Mucosa of descending colon (tissue), 3 donors: Measurements from ENCODE around the gene LPGAT1. TPM values are rescaled to one million over a fixed set of nuclear protein-coding genes. Genes with fewer than 3 reads are reported as not detected.

ENCODE experiments used
- ATAC-seq: fragments of 200-7000 bp; cut with Tn5 transposase; one replicate; pipeline ENCODE4 v1.9.1; 2020; ENCODE audit warnings: mild to moderate bottlenecking, moderate library complexity
- DNase-seq, 3 donors: peaks; one replicate each; pipeline ENCODE4 v3.0.0-alpha.2; 2020
- H3K36me3 ChIP-seq: fragments of 200-600 bp; one replicate; pipeline ENCODE4 v1.8.0; 2021; ENCODE audit warnings: low read depth, mild to moderate bottlenecking
- H3K4me1 ChIP-seq: fragments of 200-600 bp; one replicate; pipeline ENCODE4 v1.8.0; 2021; ENCODE audit warnings: low read depth, mild to moderate bottlenecking
- H3K4me3 ChIP-seq: fragments of 200-600 bp; one replicate; pipeline ENCODE4 v1.8.0; 2021; ENCODE audit warnings: mild to moderate bottlenecking
- H3K9me3 ChIP-seq: fragments of 200-600 bp; one replicate; pipeline ENCODE4 v1.8.0; 2021; ENCODE audit warnings: mild to moderate bottlenecking
- CTCF ChIP-seq: fragments of 200-600 bp; IDR thresholded peaks from one replicate; pipeline ENCODE4 v1.8.0; 2022; ENCODE audit warnings: antibody characterized with exemption, mild to moderate bottlenecking
- intact Hi-C, 2 donors: fragments of 100-400 bp; cut with DNase I in 1 of 2; cut with micrococcal nuclease in 1 of 2; formaldehyde crosslinking; loops; one replicate each; pipeline versions ENCODE4 v1.11.0 to v1.11.1; 2022; cut with DNase I, micrococcal nuclease
- total RNA-seq, 3 donors: library from RNA; stranded (reverse); fragmentation: NEBNext Ultra II Directional in 2 of 3; extraction: Animal tissue kit (Norgen Biotek cat#: 25700) in 2 of 3; gene quantifications; one replicate each; pipeline versions ENCODE4 v1.2.1 to v1.2.4, GENCODE V29; 2021 to 2023
- donor health status: DM: no; HTN: no; CAD: no; lungs with moderate emphysema.
- donor health status: DM: no; HTN: no; CAD: no.
- donor health status: DM: no; HTN: yes; CAD: no.

Gene LPGAT1
- total RNA-seq, 3 donors from 2014 or later = 27.5 to 42.1 (median 34.2) TPM

DNA sequence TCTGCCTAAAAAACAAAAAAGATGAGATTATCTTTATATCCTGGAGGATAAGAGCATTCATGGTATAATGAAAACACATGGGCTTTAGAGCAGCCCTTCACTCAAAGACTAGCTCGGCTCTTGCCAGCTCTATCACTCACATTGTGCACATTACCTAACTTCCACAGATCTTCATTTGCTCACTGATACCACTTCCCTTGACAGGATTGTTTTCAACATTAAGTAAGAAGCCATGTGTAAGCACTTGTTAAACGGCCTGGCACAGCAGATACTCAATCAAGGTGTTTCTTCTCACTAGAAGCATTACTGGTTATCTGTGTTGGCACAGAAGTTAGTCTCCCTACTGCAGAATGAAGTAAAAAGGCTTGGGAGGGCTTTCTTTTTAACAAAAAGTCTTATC is 18.7 kb downstream of the LPGAT1 start:
- Histone ChIP-seq H3K4me3 (no peak overlapping the region), H3K9me3 (no peaks in the 10 kb centered on the region), H3K36me3 (no peaks in the 10 kb centered on the region), H3K4me1 (no peaks in the 10 kb centered on the region)
- ATAC-seq (no peak), DNase-seq (no peak)
- intact Hi-C loops = no loop called here
- no peak for TF ChIP-seq CTCF

DNA sequence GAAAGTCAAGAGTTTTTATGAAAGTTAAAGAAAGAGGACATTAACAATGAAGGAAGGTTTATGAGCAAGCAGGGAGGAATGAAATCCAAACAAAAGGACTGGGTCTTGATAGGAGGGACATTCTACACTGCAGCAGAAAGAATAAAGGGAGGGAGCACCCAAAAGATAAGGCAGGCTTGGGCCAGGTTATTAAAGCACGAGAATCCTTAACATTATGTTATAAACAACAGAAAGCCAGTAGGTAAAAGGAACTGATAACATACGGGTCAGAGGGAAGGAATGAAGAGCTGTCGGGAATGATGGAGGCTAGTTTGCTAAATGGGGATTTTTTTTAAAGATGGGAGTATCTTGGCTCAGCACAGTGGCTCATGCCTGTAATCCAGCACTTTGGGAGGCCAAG is 19.4 kb downstream of the LPGAT1 start:
- H3K36me3 ChIP-seq = no peaks in the 10 kb centered on the region
- intact Hi-C loops = no loop called here
- H3K9me3 ChIP-seq = no peaks in the 10 kb centered on the region
- no peak for TF ChIP-seq CTCF
- H3K4me1 ChIP-seq = no peaks in the 10 kb centered on the region
- ATAC-seq (no peak), DNase-seq (no peak)
- H3K4me3 ChIP-seq = no peak overlapping the region

DNA sequence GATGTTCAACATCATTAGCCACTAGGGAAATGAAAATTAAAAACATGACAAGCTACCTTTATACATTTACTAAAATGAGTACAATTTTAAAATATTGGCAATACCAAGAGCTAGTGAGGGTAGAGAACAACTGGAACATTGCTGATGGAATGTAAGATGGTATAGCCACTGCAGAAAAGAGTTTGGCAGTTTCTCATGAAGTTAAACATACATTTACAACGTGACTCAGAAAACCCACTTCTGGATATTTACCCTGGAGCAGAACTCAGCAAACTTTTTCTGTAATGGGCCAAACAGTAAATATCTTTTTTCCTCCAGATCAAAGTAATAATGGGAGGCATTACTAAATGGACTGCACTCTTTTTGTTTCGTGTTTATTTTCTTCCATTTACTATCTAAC is 22.1 kb downstream of the LPGAT1 start:
- Histone ChIP-seq H3K9me3 (no peaks in the 10 kb centered on the region), H3K4me1 (no peaks in the 10 kb centered on the region), H3K36me3 (no peaks in the 10 kb centered on the region), H3K4me3 (no peak overlapping the region)
- DNase-seq (no peak), ATAC-seq (no peak)
- TF ChIP-seq CTCF = no peak
- intact Hi-C loops = no loop called here

DNA sequence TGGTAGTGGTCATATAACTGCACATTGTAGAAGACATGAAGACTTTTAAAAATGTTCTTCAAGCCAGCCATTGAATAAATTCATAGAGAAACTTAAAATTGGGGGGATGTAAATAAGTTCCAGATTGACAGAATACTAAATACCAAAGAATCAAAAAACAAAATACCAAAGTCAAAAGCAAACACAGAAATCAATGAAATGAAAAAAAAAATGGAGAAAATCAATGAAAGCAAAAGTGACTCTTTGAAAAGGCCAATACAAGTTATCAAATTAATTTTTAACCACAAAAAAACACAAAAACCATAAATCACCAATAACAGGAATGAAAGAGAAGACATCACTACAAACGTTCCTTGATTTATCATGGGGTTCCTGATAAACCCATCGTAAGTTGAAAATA is 25.6 kb downstream of the LPGAT1 start:
- no peak for TF ChIP-seq CTCF
- DNase-seq = no peak
- intact Hi-C loops = no loop called here
- Histone ChIP-seq H3K4me1 (no peaks in the 10 kb centered on the region), H3K36me3 (no peaks in the 10 kb centered on the region), H3K4me3 (no peak overlapping the region), H3K9me3 (no peaks in the 10 kb centered on the region)
- ATAC-seq = no peak

DNA sequence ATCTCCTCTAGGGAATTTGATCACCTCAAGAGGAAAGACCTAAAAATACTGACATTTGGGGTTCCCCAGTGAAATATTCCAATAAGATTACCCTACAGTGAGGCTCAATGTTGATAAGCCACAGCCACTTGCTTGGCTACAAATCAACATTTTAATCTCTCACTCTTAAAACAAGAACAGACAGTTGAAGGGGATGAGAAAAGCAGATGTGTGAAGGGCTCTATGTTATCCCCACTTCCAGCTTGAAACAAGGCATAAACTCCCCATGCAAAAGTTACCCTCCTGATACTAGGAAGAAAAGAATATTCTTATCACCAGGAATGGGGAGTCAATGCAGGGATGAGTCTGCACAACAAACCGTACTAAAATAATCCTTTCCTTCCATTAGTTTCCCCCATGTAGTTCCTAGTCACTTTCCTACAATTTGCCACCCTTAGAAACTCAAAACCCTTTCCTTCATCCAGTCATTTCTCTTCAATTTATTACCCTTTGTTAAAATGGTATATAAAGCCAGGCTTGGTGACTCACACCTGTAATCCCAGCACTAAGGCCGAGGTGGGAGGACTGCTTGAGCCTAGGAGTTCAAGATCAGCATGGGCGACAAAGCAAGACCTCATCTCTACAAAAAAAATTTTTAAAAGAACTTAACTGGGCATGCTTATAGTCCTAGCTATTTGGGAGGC is 29.5 kb downstream of the LPGAT1 start:
- no peak for ATAC-seq
- Histone ChIP-seq H3K4me3 (no peak overlapping the region), H3K9me3 (no peaks in the 10 kb centered on the region), H3K4me1 (no peaks in the 10 kb centered on the region), H3K36me3 (no peaks in the 10 kb centered on the region)
- no peak for DNase-seq
- no peak for TF ChIP-seq CTCF
- intact Hi-C loops = no loop called here

DNA sequence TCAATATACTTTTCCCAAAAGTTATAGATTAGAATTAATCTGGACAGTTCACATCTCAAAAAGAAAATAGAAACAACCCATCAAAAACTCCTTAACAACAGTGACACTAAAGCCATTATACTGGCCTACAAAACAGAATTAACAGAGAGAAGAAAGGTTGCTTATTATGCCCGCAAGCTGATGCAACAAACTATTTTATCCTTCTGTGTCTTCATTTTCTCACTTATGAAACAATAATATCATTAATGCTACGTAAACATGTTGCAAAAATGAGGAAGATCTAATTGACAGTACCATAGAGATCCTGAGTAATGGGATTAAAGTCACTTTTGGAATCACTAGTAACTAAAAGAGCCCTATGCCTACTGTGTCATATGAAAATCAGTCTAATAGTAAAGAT is 32.6 kb downstream of the LPGAT1 start:
- H3K9me3 ChIP-seq = no peaks in the 10 kb centered on the region
- H3K4me3 ChIP-seq = no peak overlapping the region
- ATAC-seq (no peak), DNase-seq (no peak)
- H3K36me3 ChIP-seq = no peaks in the 10 kb centered on the region
- H3K4me1 ChIP-seq = no peaks in the 10 kb centered on the region
- intact Hi-C loops = no loop called here
- TF ChIP-seq CTCF = no peak
